GM11168 (cell line): ENCODE results near the gene P2RX7.

Experiments
- in situ Hi-C: fragments of 300-500 bp; cut with MboI; formaldehyde crosslinking; loops from one replicate; pipeline ENCODE4 v1.12.0; 2022; ENCODE audit warnings: low sequenced_read_pairs; ENCODE audit not compliant: unreplicated experiment

The P2RX7 gene

GRCh38 chr12:121108492-121108891 lies 24.2 kb upstream of the P2RX7 start:
- in situ Hi-C loops = no loop called here

GRCh38 chr12:121110211-121110940 lies 22.3 kb upstream of the P2RX7 start:
- in situ Hi-C loops = no loop called here

GRCh38 chr12:121111684-121112083 lies 21.0 kb upstream of the P2RX7 start:
- in situ Hi-C loops = no loop called here

GRCh38 chr12:121112496-121112895 lies 20.2 kb upstream of the P2RX7 start:
- in situ Hi-C loops = no loop called here

DNA sequence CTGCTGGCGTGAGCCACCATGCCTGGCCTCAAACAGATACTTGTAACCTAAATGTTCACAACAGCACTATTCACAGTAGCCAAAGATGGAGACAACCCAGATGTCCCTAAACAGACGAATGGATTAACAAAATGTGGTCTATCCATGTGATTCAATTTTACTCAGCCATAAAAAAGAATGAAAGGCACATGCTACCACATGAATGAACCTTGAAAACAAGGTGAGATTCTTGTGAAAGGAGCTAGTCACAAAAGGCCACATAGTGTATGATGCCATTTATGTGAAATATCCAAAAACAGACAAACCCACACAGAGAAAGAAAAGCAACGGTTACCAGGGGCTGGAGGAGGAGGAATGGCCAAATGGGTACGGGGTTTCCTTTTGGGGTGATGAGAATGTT lies 19.6 kb upstream of the P2RX7 start:
- in situ Hi-C loops = no loop called here

GRCh38 chr12:121114019-121114639 lies 18.5 kb upstream of the P2RX7 start:
- in situ Hi-C loops = no loop called here

GRCh38 chr12:121114806-121115205 lies 17.9 kb upstream of the P2RX7 start:
- in situ Hi-C loops = no loop called here

DNA sequence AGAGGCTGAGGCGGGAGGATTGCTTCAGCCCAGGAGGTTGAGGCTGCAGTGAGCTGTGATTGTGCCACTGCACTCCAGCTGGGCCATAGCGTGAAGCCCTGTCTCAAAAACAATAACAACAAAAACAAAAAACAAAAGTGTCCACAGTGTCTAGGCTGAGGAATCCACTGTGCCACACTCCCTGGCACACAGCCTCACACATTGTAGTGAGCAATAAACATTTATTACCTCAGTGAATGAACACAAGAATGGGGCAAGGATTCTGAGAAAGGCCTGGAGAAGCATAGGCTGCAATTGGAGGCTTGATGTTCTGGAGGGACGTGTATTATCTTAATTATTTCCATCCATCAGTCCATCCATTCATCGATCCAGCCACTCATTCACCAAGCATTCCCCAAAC lies 17.1 kb upstream of the P2RX7 start:
- in situ Hi-C loops = no loop called here

DNA sequence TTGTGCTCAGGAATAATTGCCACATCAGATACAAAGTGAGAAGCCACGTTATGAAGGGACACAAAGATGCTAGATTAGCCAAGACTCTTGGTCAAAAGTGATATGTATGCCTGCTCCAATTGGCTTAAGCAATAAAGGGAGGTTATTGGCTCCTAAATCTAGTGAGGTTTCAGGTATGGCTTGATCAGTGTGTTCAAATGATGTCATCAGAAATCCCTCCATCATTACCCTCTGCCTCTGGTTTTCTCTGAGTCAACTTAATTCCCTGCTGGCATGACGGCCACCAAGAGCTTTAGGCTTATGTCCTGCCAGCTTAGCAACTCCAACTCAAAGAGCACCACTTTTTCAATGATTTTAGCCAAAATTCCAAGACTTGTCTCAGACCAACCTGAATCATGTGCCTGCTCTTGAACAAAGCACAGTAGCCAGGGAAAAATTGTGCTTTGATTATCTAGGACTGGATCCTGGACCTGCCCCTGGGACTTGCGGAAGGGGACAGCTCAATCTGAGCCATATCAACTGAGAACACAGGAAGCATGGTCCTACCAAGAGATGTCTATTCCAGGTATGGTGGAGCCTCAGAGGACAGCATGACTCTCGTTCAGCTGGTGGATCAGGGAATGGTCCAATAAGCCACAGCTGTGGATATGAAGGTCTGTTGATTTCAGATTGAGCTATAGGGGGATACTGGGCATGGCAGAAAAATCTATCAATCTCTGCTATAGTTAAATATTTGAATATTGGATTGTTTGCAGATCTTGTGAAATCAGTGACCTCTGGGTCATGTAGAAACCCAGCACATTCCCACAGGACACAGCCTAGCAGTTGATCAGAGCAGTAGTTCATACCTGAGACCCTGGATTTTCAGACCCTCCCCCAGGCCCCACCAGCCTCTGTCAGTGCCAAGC lies 16.1 kb upstream of the P2RX7 start:
- in situ Hi-C loops = no loop called here

- in situ Hi-C loops = no loop called here
Measured at GRCh38 chr12:121117226-121117777, 15.4 kb upstream of the P2RX7 start.

DNA sequence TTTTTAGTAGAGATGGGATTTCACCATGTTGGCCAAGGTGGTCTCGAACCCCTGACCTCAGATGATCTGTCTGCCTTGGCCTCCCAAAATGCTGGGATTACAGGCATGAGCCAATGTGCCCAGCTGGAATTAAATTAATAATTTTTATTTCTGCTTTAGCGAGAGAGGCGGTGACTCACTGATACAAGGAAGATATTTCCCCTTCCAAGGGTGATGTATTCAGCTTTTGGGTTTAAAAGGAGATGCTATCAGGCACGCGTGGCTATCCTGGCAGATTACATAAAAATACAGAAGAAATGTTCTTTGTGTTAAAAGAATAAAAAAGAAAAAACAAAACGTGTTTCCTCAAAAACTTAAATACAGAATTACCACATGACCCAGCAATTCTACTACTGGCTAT lies 12.4 kb upstream of the P2RX7 start:
- in situ Hi-C loops = no loop called here

GRCh38 chr12:121120989-121121755 lies 11.5 kb upstream of the P2RX7 start:
- in situ Hi-C loops = no loop called here

GRCh38 chr12:121121805-121122204 lies 10.9 kb upstream of the P2RX7 start:
- in situ Hi-C loops = no loop called here

- in situ Hi-C loops = no loop called here
Measured at GRCh38 chr12:121123488-121123887, 9.2 kb upstream of the P2RX7 start.

GRCh38 chr12:121124402-121125109 lies 8.1 kb upstream of the P2RX7 start:
- in situ Hi-C loops = no loop called here

DNA sequence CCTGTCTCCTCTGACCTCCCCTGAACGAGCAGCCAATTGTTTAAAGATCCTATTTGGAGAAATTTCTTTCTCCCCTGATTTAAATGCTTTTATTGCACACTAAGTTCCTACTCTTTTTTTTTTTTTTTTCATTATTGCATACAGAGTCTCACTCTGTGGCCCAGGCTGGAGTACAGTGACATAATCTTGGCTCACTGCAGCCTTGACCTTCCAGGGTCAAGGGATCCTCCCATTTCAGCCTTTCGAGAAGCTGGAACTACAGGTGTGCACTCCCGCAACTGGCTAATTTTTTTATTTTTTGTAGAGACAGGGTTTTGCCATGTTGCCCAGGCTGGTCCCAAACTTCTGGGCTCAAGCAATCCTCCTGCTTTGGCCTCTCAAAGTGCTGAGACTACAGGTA lies 5.2 kb upstream of the P2RX7 start:
- in situ Hi-C loops = no loop called here

GRCh38 chr12:121128908-121129810 lies 3.5 kb upstream of the P2RX7 start:
- in situ Hi-C loops = no loop called here

DNA sequence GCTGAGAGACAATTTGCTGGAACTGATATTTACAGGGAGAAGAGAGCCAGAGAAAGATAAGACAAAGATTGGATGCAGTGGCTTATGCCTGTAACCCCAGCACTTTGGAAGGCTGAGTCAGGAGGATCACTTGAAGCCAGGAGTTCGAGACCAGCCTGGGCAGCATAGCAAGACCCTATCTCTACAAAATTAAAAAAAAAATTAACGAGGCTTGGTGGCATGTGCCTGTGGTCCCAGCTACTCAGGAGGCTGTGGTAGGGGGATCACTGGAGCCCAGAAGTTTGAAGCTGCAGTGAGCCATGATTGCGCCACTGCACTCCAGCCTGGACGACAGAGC lies 2.9 kb upstream of the P2RX7 start:
- in situ Hi-C loops = no loop called here
